HTR-8/SVneo (cell line): ENCODE results near the gene MMP14.
A peak's percentile ranks its signal among the peaks of the same experiment; 100 is the strongest.
"Not testable (repeated sequence)": the region's sequence is repeated elsewhere in the genome, so short reads cannot be mapped to it uniquely, and the experiment has no call there.

Source experiments
- DNase-seq: peaks from one replicate; pipeline ENCODE4 v3.0.0; 2011; ENCODE audit warnings: low spot score, mixed read lengths; ENCODE audit not compliant: insufficient read length
- FAIRE-seq: peaks from 2 replicates; lab custom pipeline; 2011; peaks lifted over from hg19 to GRCh38; lab: Jason Lieb, UNC

Gene MMP14

GRCh38 chr14:22839159-22839779 is 2.9 kb downstream of the MMP14 start:
- FAIRE-seq (no peak), DNase-seq (no peak)

DNA sequence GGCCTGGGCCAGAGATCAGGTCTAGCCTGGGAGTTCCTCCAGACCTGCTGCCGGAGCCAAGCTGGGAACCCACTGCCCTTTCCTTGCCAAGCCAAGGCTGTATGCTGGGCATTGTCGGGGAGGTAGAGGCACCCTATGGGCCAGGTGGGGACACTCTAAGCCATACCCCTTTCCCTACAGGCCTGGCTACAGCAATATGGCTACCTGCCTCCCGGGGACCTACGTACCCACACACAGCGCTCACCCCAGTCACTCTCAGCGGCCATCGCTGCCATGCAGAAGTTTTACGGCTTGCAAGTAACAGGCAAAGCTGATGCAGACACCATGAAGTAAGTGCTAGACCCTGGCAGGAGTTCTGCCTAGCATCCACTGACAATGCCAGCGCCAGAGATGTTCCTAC is 4.9 kb downstream of the MMP14 start:
- FAIRE-seq (no peak), DNase-seq (no peak)

- DNase-seq (no peak), FAIRE-seq (no peak)
Observed at GRCh38 chr14:22841769-22842168, 5.4 kb downstream of the MMP14 start.

- DNase-seq (no peak), FAIRE-seq (no peak)
Observed at GRCh38 chr14:22842211-22843122, 6.1 kb downstream of the MMP14 start.

DNA sequence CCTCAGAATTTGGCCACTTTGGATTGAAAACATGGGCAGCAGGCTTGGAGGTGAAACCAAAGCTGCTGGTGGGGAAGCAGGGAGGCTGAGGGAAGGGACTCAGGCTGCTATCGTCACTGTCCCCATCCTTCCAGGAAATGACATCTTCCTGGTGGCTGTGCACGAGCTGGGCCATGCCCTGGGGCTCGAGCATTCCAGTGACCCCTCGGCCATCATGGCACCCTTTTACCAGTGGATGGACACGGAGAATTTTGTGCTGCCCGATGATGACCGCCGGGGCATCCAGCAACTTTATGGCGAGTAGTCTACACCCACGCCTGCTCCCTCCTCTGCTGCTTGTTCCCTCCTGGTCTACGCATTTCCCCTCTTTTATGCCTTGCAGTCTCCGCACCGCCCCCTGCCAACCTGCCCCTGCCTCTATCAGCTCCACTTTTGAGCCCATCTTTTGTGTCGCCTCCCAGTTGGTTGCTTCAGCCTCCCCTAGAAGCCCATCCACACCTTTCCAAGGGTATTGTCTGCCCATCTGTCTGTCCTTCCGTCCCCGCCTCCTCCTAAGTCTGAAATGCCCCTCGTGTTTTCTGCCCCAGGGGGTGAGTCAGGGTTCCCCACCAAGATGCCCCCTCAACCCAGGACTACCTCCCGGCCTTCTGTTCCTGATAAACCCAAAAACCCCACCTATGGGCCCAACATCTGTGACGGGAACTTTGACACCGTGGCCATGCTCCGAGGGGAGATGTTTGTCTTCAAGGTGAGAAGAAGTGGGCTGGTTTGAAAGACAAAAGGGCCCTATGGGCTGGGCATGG is 6.9 kb downstream of the MMP14 start:
- no peak for DNase-seq
- no peak for FAIRE-seq

- FAIRE-seq (no peak), DNase-seq (no peak)
Observed at GRCh38 chr14:22844221-22845102, 8.1 kb downstream of the MMP14 start.

- FAIRE-seq, result no peak
- no peak for DNase-seq
Observed at GRCh38 chr14:22845103-22845394, 8.7 kb downstream of the MMP14 start.

GRCh38 chr14:22845821-22846625 is 9.6 kb downstream of the MMP14 start:
- FAIRE-seq (no peak), DNase-seq (no peak)

- DNase-seq (no peak), FAIRE-seq (no peak)
Observed at GRCh38 chr14:22846811-22847307, 10.5 kb downstream of the MMP14 start.

GRCh38 chr14:22847661-22848341 is 11.4 kb downstream of the MMP14 start:
- DNase-seq (no peak), FAIRE-seq (no peak)

DNA sequence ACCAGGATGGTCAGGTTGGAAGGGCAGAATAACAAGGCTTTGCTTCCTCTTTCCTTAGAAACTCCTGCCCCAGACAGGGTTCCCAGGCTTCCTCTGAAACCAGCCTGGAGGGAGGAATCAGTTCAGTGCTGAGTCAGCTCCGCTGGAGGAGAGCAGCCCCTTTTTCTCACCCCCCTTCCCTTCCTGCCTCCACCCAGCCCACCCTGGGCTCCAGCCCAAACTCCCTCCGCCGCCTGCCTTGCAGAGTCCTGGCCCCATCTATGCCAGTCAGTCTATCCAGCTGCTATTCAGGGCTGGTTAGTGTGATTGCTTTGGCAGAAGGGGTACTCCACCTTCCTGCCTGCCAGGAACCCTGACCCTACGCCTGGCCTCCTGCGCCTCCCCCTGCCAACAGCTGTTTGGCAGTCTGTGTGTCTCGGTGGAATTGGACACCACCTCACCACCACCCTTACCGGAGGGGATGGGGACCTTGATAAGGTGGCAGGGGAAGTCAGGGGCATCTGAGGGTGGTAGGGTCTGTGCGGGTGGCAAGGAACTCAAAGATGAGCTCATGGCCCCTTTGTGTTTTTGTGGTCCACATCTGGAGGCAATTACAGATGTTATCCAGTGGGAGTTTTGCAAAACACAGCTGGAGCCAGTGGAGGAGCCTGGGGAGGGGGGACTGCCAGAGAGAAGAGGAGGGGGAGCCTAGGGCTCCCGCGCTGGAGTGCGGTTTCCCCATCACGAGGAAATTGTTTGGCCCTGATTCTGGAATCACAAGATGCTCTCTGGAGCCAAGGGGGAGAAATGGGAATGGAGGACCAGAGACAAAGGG is 12.2 kb downstream of the MMP14 start:
- no peak for FAIRE-seq
- DNase-seq, result no peak

- FAIRE-seq (no peak), DNase-seq (no peak)
Observed at GRCh38 chr14:22849212-22849819, 12.9 kb downstream of the MMP14 start.

DNA sequence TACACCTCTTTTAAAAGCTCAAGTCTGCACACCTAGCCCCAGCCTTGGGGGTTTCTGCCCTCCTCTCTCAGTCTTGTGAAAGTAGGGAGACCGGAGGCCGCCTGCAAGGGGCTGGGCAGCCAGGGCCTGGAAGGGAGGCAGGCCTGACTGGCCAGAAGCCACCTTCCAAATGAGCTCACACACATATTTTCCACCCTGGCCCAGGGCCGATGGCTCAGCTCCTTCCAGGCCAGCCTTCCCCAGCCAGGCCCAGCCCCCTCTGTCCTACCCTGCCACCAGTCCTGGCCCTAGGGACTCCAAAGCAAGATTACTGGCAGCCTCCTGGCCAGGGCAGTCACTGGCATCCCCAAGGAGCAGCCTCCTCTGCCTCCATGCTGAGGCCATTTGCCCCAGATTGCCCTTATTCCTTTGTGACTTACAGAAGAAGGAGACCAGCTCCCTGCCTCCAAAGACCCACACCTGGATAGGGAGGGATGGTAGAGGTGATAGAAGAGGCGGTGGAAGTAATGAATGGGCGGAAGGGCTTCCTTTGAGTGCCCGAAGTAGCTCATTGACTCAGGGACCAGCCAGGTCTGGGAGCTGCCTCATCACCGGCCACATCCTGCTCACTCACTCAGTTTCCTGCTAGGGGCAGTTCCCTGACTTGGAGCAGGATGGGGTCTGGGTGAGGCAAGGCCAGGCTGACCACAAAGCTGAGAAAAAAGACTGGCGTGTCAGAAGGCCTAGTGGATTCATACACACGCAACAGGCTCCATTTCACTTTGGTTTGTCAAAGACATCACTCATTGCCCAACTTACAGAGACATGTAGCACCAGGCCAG is 14.8 kb downstream of the MMP14 start:
- no peak for FAIRE-seq
- DNase-seq, result no peak

DNA sequence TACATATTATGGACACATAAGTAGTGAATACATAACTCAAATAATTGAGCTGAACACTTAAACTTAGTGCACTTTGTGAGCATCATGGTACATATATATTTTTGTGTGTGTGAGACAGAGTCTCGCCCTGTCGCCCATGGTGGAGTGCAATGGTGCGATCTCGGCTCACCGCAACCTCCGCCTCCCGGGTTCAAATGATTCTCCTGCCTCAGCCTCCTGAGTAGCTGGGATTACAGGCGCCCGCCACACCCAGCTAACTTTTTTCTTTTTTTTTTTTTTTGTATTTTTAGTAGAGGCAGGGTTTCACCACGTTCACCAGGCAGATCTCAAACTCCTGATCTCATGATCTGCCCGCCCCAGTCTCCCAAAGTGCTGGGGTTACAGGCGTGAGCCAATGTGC is 15.8 kb downstream of the MMP14 start:
- not testable (repeated sequence) for DNase-seq, FAIRE-seq

GRCh38 chr14:22852599-22852939 is 16.2 kb downstream of the MMP14 start:
- no peak for FAIRE-seq

DNA sequence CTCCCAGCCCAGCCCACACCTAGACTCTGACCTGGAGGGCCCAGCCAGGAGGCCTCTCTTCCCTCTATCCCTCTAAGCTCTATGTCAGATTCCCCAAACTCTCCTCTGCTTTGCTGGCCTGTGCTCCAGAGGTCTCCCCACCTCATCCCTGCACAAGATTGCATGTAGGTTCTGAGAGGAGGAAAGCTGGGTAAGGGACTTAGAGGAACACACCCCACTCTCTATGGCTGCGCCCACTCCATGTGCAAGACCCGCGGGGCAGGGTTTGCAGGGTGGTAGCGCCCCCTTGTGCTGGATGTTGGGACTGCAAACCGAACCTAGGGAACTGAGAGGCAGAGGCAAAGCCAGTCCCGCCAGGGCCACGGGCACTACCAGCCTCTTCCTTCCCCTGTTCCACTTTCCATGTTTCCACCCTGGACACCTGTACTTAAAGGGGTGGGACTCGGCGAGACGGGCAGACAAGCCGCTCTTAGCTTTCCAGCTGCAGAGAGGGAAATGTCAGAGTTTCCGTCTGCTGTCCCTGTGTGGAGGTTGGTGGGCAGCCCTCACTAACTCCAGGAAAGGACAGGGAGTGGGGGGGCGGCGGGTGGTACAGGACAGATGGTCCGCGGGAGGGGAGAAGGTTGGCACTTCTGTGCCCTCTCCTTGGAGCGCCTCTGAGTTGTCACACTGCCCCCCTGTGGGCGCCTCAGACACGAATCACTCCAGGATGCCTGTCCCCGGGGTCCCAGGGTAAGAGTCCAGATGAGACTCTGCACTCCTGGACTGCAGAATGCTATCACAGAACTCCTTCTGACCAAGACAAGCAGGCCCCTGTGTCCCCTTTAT is 16.8 kb downstream of the MMP14 start:
- DNase-seq, result peak; percentile 56
- no peak for FAIRE-seq

More at GRCh38 chr14:22852599-22852939, 16.2 kb downstream of the MMP14 start:
- DNase-seq, result no peak
